Activated naive CD8-positive, alpha-beta T cell treated with anti-CD3 and anti-CD28 coated beads for 36 hours (primary cell): Measurements from ENCODE around the gene PRRX1. TPM values are rescaled to one million over a fixed set of nuclear protein-coding genes. Genes with fewer than 3 reads are reported as not detected.

Experiments
- total RNA-seq, 2 experiments: library from RNA; stranded (reverse); gene quantifications; one replicate each; pipeline ENCODE4 v1.2.3, GENCODE V29; 2021

The PRRX1 gene
- total RNA-seq, 2 experiments from 2014 or later, result not detected

Other genes starting within 250 kb of the PRRX1 start
- 10 to 100 TPM; 11.4 to 13.6 TPM for gene GORAB, start 132.0 kb upstream of the PRRX1 start, total RNA-seq